Measurements from ENCODE around the gene EXOC6. TPM values are rescaled to one million over a fixed set of nuclear protein-coding genes. Genes with fewer than 3 reads are reported as not detected.
"Not testable (repeated sequence)": the region's sequence is repeated elsewhere in the genome, so short reads cannot be mapped to it uniquely, and the experiment has no call there.

Gene EXOC6
- total and polyA plus RNA-seq, 2 of the 13 experiments (the other 11 are each of a cell fraction or from before 2014, with no cell fraction given), result 22.2 to 29.2 TPM

DNA sequence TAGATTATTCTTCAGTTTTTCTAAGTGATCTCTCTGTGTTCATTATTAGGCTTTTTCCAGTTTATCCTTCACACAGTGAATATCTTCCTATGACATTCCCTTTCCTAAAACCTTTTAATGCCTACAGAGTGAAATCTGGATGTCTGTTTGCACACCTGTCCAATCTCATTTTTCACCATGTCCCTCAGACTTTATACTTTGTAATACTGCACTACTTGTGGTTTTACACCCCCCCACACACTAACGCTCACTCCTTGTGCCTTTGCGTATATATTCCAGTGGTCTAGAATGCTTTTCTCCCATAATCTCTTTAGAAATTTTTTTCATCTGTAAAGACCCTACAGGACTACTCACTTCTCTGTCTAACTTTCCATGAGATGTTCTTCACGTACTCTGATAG, 98.2 kb downstream of the EXOC6 start:
- in situ Hi-C loops (cut with HindIII; ENCODE audit: extremely low pct_ligation_motif_present, low pct_unique_long_range_greater_than_20kb) (no loop called here), intact Hi-C loops (cut with micrococcal nuclease; ENCODE audit: unreplicated experiment) (no loop called here)
- no TSS peak for BruUV-seq (replicated peaks)
- ATAC-seq, result no peak
- no peak overlapping the region for H2AFZ ChIP-seq (ENCODE audit: low read length)
- no peak for DNase-seq (ENCODE audit: low spot score)
- H3K36me3 ChIP-seq (replicated peaks in 1 of 2; ENCODE audit: control insufficient read depth in 1 of 2, insufficient read depth in 2 of 2, low read length in 2 of 2), result peaks cover 3 to 13% of the 10 kb centered on the region in 2 experiments; a peak in 3 of 5 replicates
- TF ChIP-seq ZNF720 (CRISPR knock-in tag; IDR thresholded peaks at IDR 0.05), result no peak
- no peak for TF ChIP-seq NBN (conservative IDR thresholded peaks at IDR 0.05)
- TF ChIP-seq, protein P1, sequence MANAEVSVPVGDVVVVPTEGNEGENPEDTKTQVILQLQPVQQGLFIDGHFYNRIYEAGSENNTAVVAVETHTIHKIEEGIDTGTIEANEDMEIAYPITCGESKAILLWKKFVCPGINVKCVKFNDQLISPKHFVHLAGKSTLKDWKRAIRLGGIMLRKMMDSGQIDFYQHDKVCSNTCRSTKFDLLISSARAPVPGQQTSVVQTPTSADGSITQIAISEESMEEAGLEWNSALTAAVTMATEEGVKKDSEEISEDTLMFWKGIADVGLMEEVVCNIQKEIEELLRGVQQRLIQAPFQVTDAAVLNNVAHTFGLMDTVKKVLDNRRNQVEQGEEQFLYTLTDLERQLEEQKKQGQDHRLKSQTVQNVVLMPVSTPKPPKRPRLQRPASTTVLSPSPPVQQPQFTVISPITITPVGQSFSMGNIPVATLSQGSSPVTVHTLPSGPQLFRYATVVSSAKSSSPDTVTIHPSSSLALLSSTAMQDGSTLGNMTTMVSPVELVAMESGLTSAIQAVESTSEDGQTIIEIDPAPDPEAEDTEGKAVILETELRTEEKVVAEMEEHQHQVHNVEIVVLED (CRISPR knock-in tag; IDR thresholded peaks at IDR 0.05; ENCODE audit: borderline replicate concordance), result no peak
- TF ChIP-seq TARDBP (CRISPR knock-in tag; IDR thresholded peaks at IDR 0.05), result no peak
- no peak overlapping the region for H3K27ac ChIP-seq (ENCODE audit: extremely low read length, insufficient read depth, low read length)
- ChIA-PET CTCF (ENCODE audit: low intra/inter-chr PET ratio, low total read pairs) (no interaction called here), POLR2A (no interaction called here)
- H4K20me1 ChIP-seq (ENCODE audit: insufficient read depth, low read length), result no peaks in the 10 kb centered on the region
- H3K79me2 ChIP-seq (ENCODE audit: insufficient read depth, low read length), result no peaks in the 10 kb centered on the region
- no peaks in the 10 kb centered on the region for H3K4me1 ChIP-seq (ENCODE audit: insufficient read depth, low read length)
- WGBS (ENCODE audit: low lambda C conversion rate), result 97% methylated on average over 3 of the region's 3 CpGs
- FAIRE-seq, result no peak
- no peaks in the 10 kb centered on the region for H3K27me3 ChIP-seq (ENCODE audit: control insufficient read depth in 1 of 2, insufficient read depth in 2 of 2, low read length in 2 of 2)
- no peak overlapping the region for H3K9ac ChIP-seq (ENCODE audit: insufficient read depth, low read depth, low read length)
- no peak overlapping the region for H3K4me3 ChIP-seq (replicated peaks in 1 of 3; ENCODE audit: insufficient read depth in 1 of 3, low read depth in 2 of 3, low read length in 3 of 3)
- H3K9me3 ChIP-seq (ENCODE audit: low read length), result no peaks in the 10 kb centered on the region
- no peak overlapping the region for H3K4me2 ChIP-seq (ENCODE audit: low read depth, low read length)

DNA sequence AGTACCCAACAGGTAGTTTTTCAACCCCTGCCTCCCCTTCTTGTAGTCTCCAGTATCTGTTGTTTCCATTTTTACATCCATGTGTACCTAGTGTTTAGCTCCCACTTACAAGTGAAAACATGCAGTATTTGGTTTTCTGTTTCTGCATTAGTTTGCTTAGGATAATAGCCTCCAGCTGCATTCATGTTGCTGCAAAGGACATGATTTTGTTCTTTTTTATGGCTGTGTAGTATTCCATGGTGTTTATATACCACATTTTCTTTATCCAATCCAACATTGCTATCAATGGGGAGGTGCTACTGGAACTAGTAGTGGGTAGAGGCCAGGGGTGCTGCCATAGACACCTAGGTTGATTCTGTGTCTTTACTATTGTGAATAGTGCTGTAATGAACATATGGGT, 104.3 kb downstream of the EXOC6 start:
- CTCF ChIA-PET (ENCODE audit: low intra/inter-chr PET ratio, low total read pairs); POLR2A ChIA-PET; in situ Hi-C loops (cut with HindIII; ENCODE audit: extremely low pct_ligation_motif_present, low pct_unique_long_range_greater_than_20kb): not testable (repeated sequence)

More for the DNA sequence above, 104.3 kb downstream of the EXOC6 start:
- H3K4me1 ChIP-seq (ENCODE audit: insufficient read depth, low read length); BruUV-seq (replicated peaks); DNase-seq (ENCODE audit: low spot score); H3K9me3 ChIP-seq (ENCODE audit: low read length); H3K9ac ChIP-seq (ENCODE audit: insufficient read depth, low read depth, low read length); H3K79me2 ChIP-seq (ENCODE audit: insufficient read depth, low read length); H3K27ac ChIP-seq (ENCODE audit: extremely low read length, insufficient read depth, low read length); H3K27me3 ChIP-seq (ENCODE audit: control insufficient read depth in 1 of 2, insufficient read depth in 2 of 2, low read length in 2 of 2); intact Hi-C loops (cut with micrococcal nuclease; ENCODE audit: unreplicated experiment); H2AFZ ChIP-seq (ENCODE audit: low read length); H3K4me3 ChIP-seq (replicated peaks in 1 of 3; ENCODE audit: insufficient read depth in 1 of 3, low read depth in 2 of 3, low read length in 3 of 3); FAIRE-seq; H4K20me1 ChIP-seq (ENCODE audit: insufficient read depth, low read length); ATAC-seq; H3K4me2 ChIP-seq (ENCODE audit: low read depth, low read length): not testable (repeated sequence)
- H3K36me3 ChIP-seq (replicated peaks in 1 of 2; ENCODE audit: control insufficient read depth in 1 of 2, insufficient read depth in 2 of 2, low read length in 2 of 2), result peaks cover 1 to 11% of the 10 kb centered on the region in 2 experiments; a peak in 3 of 5 replicates
